Neuronal stem cell (in vitro differentiated cells): ENCODE data around the gene ADCY9.
"Not testable (repeated sequence)": the region's sequence is repeated elsewhere in the genome, so short reads cannot be mapped to it uniquely, and the experiment has no call there.

Experiments
- DNase-seq: peaks from one replicate; pipeline ENCODE4 v3.0.0-alpha.2; 2013; ENCODE audit warnings: low spot score
- H2AFZ ChIP-seq: one replicate; pipeline ENCODE4 v1.6.1; 2013; ENCODE audit warnings: mild to moderate bottlenecking, low read length, inconsistent platforms
- H2AK5ac ChIP-seq: 2 replicates; pipeline ENCODE4 v1.6.1; 2013; ENCODE audit warnings: low read depth, mild to moderate bottlenecking, inconsistent platforms, low read length, moderate library complexity, mixed read lengths
- H2BK120ac ChIP-seq: 2 replicates; pipeline ENCODE4 v1.6.1; 2013; ENCODE audit warnings: low read depth, mild to moderate bottlenecking, inconsistent platforms, low read length, moderate library complexity, mixed read lengths
- H2BK12ac ChIP-seq: one replicate; pipeline ENCODE4 v1.6.1; 2013; ENCODE audit warnings: low read length, inconsistent platforms
- H2BK15ac ChIP-seq: 2 replicates; pipeline ENCODE4 v1.6.1; 2013; ENCODE audit warnings: mild to moderate bottlenecking, low read length, inconsistent platforms, mixed read lengths
- H2BK5ac ChIP-seq: one replicate; pipeline ENCODE4 v1.6.1; 2013; ENCODE audit warnings: inconsistent platforms, mild to moderate bottlenecking, low read length, moderate library complexity
- H3K14ac ChIP-seq: one replicate; pipeline ENCODE4 v1.6.1; 2013; ENCODE audit warnings: low read length, inconsistent platforms
- H3K18ac ChIP-seq: 2 replicates; pipeline ENCODE4 v1.6.1; 2013; ENCODE audit warnings: low read length, inconsistent platforms
- H3K23ac ChIP-seq: 2 replicates; pipeline ENCODE4 v1.6.1; 2013; ENCODE audit warnings: low read depth, mild to moderate bottlenecking, mixed read lengths, low read length, inconsistent platforms; ENCODE audit not compliant: poor library complexity
- H3K27ac ChIP-seq: replicated peaks from 3 replicates; pipeline ENCODE4 v1.5.1; 2013; ENCODE audit warnings: low read length, inconsistent platforms
- H3K27me3 ChIP-seq, 3 experiments: 2 replicates each; pipeline ENCODE4 v1.6.1; 2013; ENCODE audit warnings: low read length in 3 of 3, mild to moderate bottlenecking in 2 of 3, inconsistent platforms in 1 of 3, low read depth in 1 of 3, mixed read lengths in 1 of 3, moderate library complexity in 1 of 3; ENCODE audit not compliant: control insufficient read depth in 3 of 3, insufficient read depth in 3 of 3
- H3K36me3 ChIP-seq, 2 donors: replicated peaks in 1 of 2; 2 replicates each; pipeline ENCODE4 v1.6.1; 2013; ENCODE audit warnings: low read length in 2 of 2; ENCODE audit not compliant: control insufficient read depth in 2 of 2, insufficient read depth in 2 of 2
- H3K4ac ChIP-seq: 2 replicates; pipeline ENCODE4 v1.6.1; 2013; ENCODE audit warnings: inconsistent platforms, mild to moderate bottlenecking, low read length, moderate library complexity
- H3K4me1 ChIP-seq, 2 donors: 1 replicate in 1 of 2; 2 replicates in 1 of 2; pipeline ENCODE4 v1.6.1; 2013; ENCODE audit warnings: low read length in 2 of 2, low read depth in 1 of 2; ENCODE audit not compliant: control insufficient read depth in 2 of 2, insufficient read depth in 1 of 2
- H3K4me2 ChIP-seq: one replicate; pipeline ENCODE4 v1.6.1; 2013; ENCODE audit warnings: mild to moderate bottlenecking, low read length, inconsistent platforms; ENCODE audit not compliant: insufficient read depth, poor library complexity, severe bottlenecking
- H3K4me3 ChIP-seq, 2 donors: 2 replicates each; pipeline ENCODE4 v1.5.1; 2013; ENCODE audit warnings: low read length in 2 of 2, mild to moderate bottlenecking in 2 of 2, inconsistent platforms in 1 of 2, moderate library complexity in 1 of 2
- H3K79me1 ChIP-seq: one replicate; pipeline ENCODE4 v1.6.1; 2013; ENCODE audit warnings: low read depth, mild to moderate bottlenecking, inconsistent platforms, low read length, moderate library complexity
- H3K9ac ChIP-seq: one replicate; pipeline ENCODE4 v1.6.1; 2013; ENCODE audit warnings: mild to moderate bottlenecking, low read depth, low read length, inconsistent platforms; ENCODE audit not compliant: poor library complexity
- H3K9me3 ChIP-seq, 2 donors: replicated peaks in 1 of 2; 2 replicates each; pipeline versions ENCODE3 to v1.6.1; 2013; ENCODE audit warnings: low read length in 2 of 2, mild to moderate bottlenecking in 2 of 2, inconsistent platforms in 1 of 2, low read depth in 1 of 2, mixed read lengths in 1 of 2, moderate library complexity in 1 of 2; ENCODE audit not compliant: control insufficient read depth in 2 of 2, insufficient read depth in 1 of 2
- H4K8ac ChIP-seq: one replicate; pipeline ENCODE4 v1.6.1; 2013; ENCODE audit warnings: low read depth, mild to moderate bottlenecking, inconsistent platforms, low read length, moderate library complexity
- H4K91ac ChIP-seq: one replicate; pipeline ENCODE4 v1.6.1; 2013; ENCODE audit warnings: low read length, low read depth, mild to moderate bottlenecking, inconsistent platforms; ENCODE audit not compliant: poor library complexity
- WGBS, 2 donors: extraction: QIAGEN DNeasy Blood & Tissue Kit; methylation state at CpG; one replicate each; pipeline ENCODE4 v1.1.7; 2013; ENCODE audit warnings: missing lambda C conversion rate in 2 of 2, mixed read lengths in 1 of 2; ENCODE audit not compliant: insufficient read length in 2 of 2, insufficient replicate concordance in 1 of 2; ENCODE audit errors: extremely low coverage in 2 of 2; 5-methylcytosine and 5-hydroxymethylcytosine counted together

The ADCY9 gene

GRCh38 chr16:4077174-4077649, 39.0 kb downstream of the ADCY9 start:
- no peaks in the 10 kb centered on the region for H3K79me1 ChIP-seq
- no CpG with 5 or more reads among the region's 6 CpGs for WGBS, 2 donors
- H3K27ac ChIP-seq: no peak overlapping the region
- H2BK120ac ChIP-seq: no peak overlapping the region
- no peak for DNase-seq
- H3K36me3 ChIP-seq: no peaks in the 10 kb centered on the region
- no peak overlapping the region for H4K91ac ChIP-seq
- no peak overlapping the region for H4K8ac ChIP-seq
- H3K14ac ChIP-seq: no peak overlapping the region
- no peak overlapping the region for H2BK12ac ChIP-seq
- H3K4ac ChIP-seq: no peak overlapping the region
- H3K4me2 ChIP-seq: no peak overlapping the region
- no peaks in the 10 kb centered on the region for H3K27me3 ChIP-seq
- no peak overlapping the region for H2AK5ac ChIP-seq
- no peak overlapping the region for H2BK15ac ChIP-seq
- no peak overlapping the region for H3K23ac ChIP-seq
- H3K4me3 ChIP-seq: no peak overlapping the region
- no peak overlapping the region for H3K9ac ChIP-seq
- H3K4me1 ChIP-seq: peaks cover 0 to 4% of the 10 kb centered on the region in 2 donors
- no peaks in the 10 kb centered on the region for H3K9me3 ChIP-seq
- H2AFZ ChIP-seq: no peak overlapping the region
- H3K18ac ChIP-seq: no peak overlapping the region
- H2BK5ac ChIP-seq: no peak overlapping the region

- no peak overlapping the region for H3K9ac ChIP-seq
- H3K23ac ChIP-seq: no peak overlapping the region
- no peak overlapping the region for H2AK5ac ChIP-seq
- H3K9me3 ChIP-seq: no peaks in the 10 kb centered on the region
- no peak overlapping the region for H2BK12ac ChIP-seq
- H3K36me3 ChIP-seq: no peaks in the 10 kb centered on the region
- no peaks in the 10 kb centered on the region for H3K4me1 ChIP-seq
- H2AFZ ChIP-seq: no peak overlapping the region
- H3K79me1 ChIP-seq: no peaks in the 10 kb centered on the region
- no peak overlapping the region for H2BK15ac ChIP-seq
- H2BK120ac ChIP-seq: no peak overlapping the region
- no CpG with 5 or more reads among the region's 7 CpGs for WGBS, 2 donors
- H3K4ac ChIP-seq: no peak overlapping the region
- DNase-seq: no peak
- H4K91ac ChIP-seq: no peak overlapping the region
- H4K8ac ChIP-seq: no peak overlapping the region
- peak overlapping the region; percentile 38 for H3K18ac ChIP-seq
- no peaks in the 10 kb centered on the region for H3K27me3 ChIP-seq
- H2BK5ac ChIP-seq: no peak overlapping the region
- H3K4me2 ChIP-seq: no peak overlapping the region
- no peak overlapping the region for H3K14ac ChIP-seq
- no peak overlapping the region for H3K4me3 ChIP-seq
- H3K27ac ChIP-seq: no peak overlapping the region
These were observed 40.7 kb downstream of the ADCY9 start for GRCh38 chr16:4075534-4075933.

- H3K27ac ChIP-seq, H3K27me3 ChIP-seq, H3K4me2 ChIP-seq, H3K23ac ChIP-seq, H3K9me3 ChIP-seq, H3K4me3 ChIP-seq, H2BK5ac ChIP-seq, DNase-seq, H4K91ac ChIP-seq, H2BK120ac ChIP-seq, H2AK5ac ChIP-seq, H3K36me3 ChIP-seq, H3K14ac ChIP-seq, H2AFZ ChIP-seq, H3K4ac ChIP-seq, H4K8ac ChIP-seq, H2BK15ac ChIP-seq, H3K18ac ChIP-seq, H2BK12ac ChIP-seq, H3K79me1 ChIP-seq, H3K9ac ChIP-seq, H3K4me1 ChIP-seq: not testable (repeated sequence)
- WGBS, 2 donors: no CpG with 5 or more reads among the region's 9 CpGs
These were observed 43.1 kb downstream of the ADCY9 start for GRCh38 chr16:4073150-4073549.

GRCh38 chr16:4071686-4072561, 44.3 kb downstream of the ADCY9 start:
- WGBS, 2 donors: no CpG with 5 or more reads among the region's 22 CpGs
- Histone ChIP-seq H3K9ac (no peak overlapping the region), H3K27me3 (no peaks in the 10 kb centered on the region), H3K18ac (no peak overlapping the region), H3K36me3 (no peaks in the 10 kb centered on the region), H4K8ac (no peak overlapping the region), H3K14ac (no peak overlapping the region), H3K4me2 (no peak overlapping the region), H3K4me3 (no peak overlapping the region), H2BK120ac (no peak overlapping the region), H3K79me1 (no peaks in the 10 kb centered on the region), H3K27ac (no peak overlapping the region), H3K23ac (no peak overlapping the region), H2BK12ac (no peak overlapping the region), H3K4me1 (no peaks in the 10 kb centered on the region), H2BK5ac (no peak overlapping the region), H3K9me3 (no peaks in the 10 kb centered on the region), H2AFZ (peak overlapping the region; percentile 9), H2BK15ac (no peak overlapping the region), H2AK5ac (no peak overlapping the region), H3K4ac (no peak overlapping the region), H4K91ac (no peak overlapping the region)
- no peak for DNase-seq
